Measurements from ENCODE around the gene IRAK1. TPM values are rescaled to one million over a fixed set of nuclear protein-coding genes. Genes with fewer than 3 reads are reported as not detected.

The IRAK1 gene
- total and polyA plus RNA-seq, 2 of the 13 experiments (the other 11 are each of a cell fraction or from before 2014, with no cell fraction given) = 57.7 to 77.3 TPM

DNA sequence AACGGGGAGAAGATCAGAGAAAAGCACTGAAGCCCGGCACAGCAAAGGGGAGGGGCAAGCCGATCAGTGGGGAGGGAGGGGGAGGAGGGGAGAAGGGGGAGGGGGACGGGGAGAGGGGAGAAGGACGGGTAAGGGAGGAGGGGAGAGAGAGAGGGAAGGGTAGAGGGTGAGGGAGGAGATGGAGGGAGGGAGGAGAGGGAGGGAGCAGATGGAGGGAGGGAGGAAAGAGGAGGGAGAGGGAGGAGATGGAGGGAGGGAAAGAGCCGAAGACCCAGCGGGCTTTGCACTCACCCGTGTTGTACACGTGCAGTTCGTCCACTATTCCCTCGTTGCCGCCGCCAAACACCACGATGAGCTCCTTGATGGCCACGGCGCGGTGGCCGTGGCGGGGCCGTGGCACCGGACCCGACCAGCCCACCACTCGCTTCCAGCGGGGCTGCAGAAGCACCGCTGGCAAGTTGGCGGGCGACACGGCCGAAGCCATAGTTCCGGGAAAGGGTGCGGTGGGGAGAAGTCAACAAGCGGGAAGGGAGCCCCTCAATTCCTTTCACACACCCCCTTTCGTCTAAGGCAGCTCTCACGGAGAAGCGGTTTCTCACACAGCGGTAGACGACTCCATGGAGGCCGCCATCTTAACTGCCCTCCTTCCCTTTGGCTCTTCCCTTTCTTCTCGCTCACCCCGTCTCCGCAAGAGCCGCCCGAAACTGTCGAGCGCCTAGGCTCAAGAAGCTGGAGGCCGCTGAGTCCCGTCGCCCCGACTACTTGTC lies 49.2 kb downstream of the IRAK1 start (continued):
- TF ChIP-seq ELF3 (CRISPR knock-in tag; IDR thresholded peaks at IDR 0.05) (0 out of 2 replicates have a peak, but pooled peaks have one; percentile 4), ZNF777 (CRISPR knock-in tag; IDR thresholded peaks at IDR 0.05) (0 out of 2 replicates have a peak, but pooled peaks have one; percentile 39), AGO2 (optimal IDR thresholded peaks at IDR 0.05; ENCODE audit: low read depth, low read length) (peak; percentile 12), MAZ (IDR thresholded peaks at IDR 0.05; ENCODE audit: borderline replicate concordance, low read depth, low read length) (peak; percentile 55; the same call in 1 of the 2 replicates), MAZ (CRISPR knock-in tag; IDR thresholded peaks at IDR 0.05; ENCODE audit: low read depth) (no peak), YY1 (IDR thresholded peaks at IDR 0.05; ENCODE audit: insufficient read depth, insufficient replicate concordance, low read depth, low read length) (peak; percentile 94), CREM (IDR thresholded peaks at IDR 0.05) (0 out of 2 replicates have a peak, but pooled peaks have one; percentile 27), CREM (CRISPR knock-in tag; IDR thresholded peaks at IDR 0.05) (no peak), RBFOX2 (IDR thresholded peaks at IDR 0.05; ENCODE audit: low read depth, low read length) (0 out of 2 replicates have a peak, but pooled peaks have one; percentile 12), ZNF816 (CRISPR knock-in tag; IDR thresholded peaks at IDR 0.05; ENCODE audit: borderline replicate concordance) (0 out of 2 replicates have a peak, but pooled peaks have one; percentile 32), HMG20A (CRISPR knock-in tag; IDR thresholded peaks at IDR 0.05; ENCODE audit: borderline replicate concordance) (no peak), POLR2A (IDR thresholded peaks at IDR 0.05; ENCODE audit: insufficient read depth in 1 of 2, low read depth in 2 of 2, low read length in 2 of 2) (peak in 1 of 2 experiments; percentile 52; a peak in 1 of 4 replicates), DPF2 (CRISPR knock-in tag; IDR thresholded peaks at IDR 0.05; ENCODE audit: borderline replicate concordance, low read depth) (no peak)
- TF ChIP-seq, protein P1, sequence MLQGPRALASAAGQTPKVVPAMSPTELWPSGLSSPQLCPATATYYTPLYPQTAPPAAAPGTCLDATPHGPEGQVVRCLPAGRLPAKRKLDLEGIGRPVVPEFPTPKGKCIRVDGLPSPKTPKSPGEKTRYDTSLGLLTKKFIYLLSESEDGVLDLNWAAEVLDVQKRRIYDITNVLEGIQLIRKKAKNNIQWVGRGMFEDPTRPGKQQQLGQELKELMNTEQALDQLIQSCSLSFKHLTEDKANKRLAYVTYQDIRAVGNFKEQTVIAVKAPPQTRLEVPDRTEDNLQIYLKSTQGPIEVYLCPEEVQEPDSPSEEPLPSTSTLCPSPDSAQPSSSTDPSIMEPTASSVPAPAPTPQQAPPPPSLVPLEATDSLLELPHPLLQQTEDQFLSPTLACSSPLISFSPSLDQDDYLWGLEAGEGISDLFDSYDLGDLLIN (CRISPR knock-in tag; IDR thresholded peaks at IDR 0.05; ENCODE audit: borderline replicate concordance) = no peak
- TF ChIP-seq, protein P2, sequence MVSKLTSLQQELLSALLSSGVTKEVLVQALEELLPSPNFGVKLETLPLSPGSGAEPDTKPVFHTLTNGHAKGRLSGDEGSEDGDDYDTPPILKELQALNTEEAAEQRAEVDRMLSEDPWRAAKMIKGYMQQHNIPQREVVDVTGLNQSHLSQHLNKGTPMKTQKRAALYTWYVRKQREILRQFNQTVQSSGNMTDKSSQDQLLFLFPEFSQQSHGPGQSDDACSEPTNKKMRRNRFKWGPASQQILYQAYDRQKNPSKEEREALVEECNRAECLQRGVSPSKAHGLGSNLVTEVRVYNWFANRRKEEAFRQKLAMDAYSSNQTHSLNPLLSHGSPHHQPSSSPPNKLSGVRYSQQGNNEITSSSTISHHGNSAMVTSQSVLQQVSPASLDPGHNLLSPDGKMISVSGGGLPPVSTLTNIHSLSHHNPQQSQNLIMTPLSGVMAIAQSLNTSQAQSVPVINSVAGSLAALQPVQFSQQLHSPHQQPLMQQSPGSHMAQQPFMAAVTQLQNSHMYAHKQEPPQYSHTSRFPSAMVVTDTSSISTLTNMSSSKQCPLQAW (CRISPR knock-in tag; IDR thresholded peaks at IDR 0.05) = peak; percentile 26; the same call in 1 of the 2 replicates
- TF ChIP-seq, protein P3, sequence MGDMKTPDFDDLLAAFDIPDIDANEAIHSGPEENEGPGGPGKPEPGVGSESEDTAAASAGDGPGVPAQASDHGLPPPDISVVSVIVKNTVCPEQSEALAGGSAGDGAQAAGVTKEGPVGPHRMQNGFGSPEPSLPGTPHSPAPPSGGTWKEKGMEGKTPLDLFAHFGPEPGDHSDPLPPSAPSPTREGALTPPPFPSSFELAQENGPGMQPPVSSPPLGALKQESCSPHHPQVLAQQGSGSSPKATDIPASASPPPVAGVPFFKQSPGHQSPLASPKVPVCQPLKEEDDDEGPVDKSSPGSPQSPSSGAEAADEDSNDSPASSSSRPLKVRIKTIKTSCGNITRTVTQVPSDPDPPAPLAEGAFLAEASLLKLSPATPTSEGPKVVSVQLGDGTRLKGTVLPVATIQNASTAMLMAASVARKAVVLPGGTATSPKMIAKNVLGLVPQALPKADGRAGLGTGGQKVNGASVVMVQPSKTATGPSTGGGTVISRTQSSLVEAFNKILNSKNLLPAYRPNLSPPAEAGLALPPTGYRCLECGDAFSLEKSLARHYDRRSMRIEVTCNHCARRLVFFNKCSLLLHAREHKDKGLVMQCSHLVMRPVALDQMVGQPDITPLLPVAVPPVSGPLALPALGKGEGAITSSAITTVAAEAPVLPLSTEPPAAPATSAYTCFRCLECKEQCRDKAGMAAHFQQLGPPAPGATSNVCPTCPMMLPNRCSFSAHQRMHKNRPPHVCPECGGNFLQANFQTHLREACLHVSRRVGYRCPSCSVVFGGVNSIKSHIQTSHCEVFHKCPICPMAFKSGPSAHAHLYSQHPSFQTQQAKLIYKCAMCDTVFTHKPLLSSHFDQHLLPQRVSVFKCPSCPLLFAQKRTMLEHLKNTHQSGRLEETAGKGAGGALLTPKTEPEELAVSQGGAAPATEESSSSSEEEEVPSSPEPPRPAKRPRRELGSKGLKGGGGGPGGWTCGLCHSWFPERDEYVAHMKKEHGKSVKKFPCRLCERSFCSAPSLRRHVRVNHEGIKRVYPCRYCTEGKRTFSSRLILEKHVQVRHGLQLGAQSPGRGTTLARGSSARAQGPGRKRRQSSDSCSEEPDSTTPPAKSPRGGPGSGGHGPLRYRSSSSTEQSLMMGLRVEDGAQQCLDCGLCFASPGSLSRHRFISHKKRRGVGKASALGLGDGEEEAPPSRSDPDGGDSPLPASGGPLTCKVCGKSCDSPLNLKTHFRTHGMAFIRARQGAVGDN (CRISPR knock-in tag; IDR thresholded peaks at IDR 0.05) = peak; percentile 17; the same call in 1 of the 2 replicates

Measured in HepG2 (cell line).